ENCODE measurements around the gene C14orf180. TPM values are rescaled to one million over a fixed set of nuclear protein-coding genes. Genes with fewer than 3 reads are reported as not detected.
A peak's percentile ranks its signal among the peaks of the same experiment; 100 is the strongest.

Gene C14orf180
- total and polyA plus RNA-seq, 9 donors, result 0.12 to 0.40 (median 0.13) TPM; not detected in 2

GRCh38 chr14:104596927-104597351, 17.4 kb downstream of the C14orf180 start:
- Histone ChIP-seq H3K36me3 (no peaks in the 10 kb centered on the region), H3K27ac (no peak overlapping the region), H3K4me1 (ENCODE audit: insufficient read depth) (no peaks in the 10 kb centered on the region), H3K9me3 (no peaks in the 10 kb centered on the region), H3K4me3 (no peak overlapping the region), H3K27me3 (no peaks in the 10 kb centered on the region)
- no peak for TF ChIP-seq POLR2A (IDR thresholded peaks at IDR 0.05)
- no peak for TF ChIP-seq CTCF (IDR thresholded peaks at IDR 0.05)
- no peak for TF ChIP-seq EP300 (IDR thresholded peaks at IDR 0.05)
- peak in 2 of 5 donors; percentile 11 to 13 for DNase-seq
- intact Hi-C loops (cut with DNase I), result no loop called here
- WGBS, 3 donors, result 89 to 93% (median 90%) methylated on average over 21 of the region's 21 CpGs

- Histone ChIP-seq H3K4me1 (ENCODE audit: insufficient read depth) (no peaks in the 10 kb centered on the region), H3K27me3 (no peaks in the 10 kb centered on the region), H3K27ac (no peak overlapping the region), H3K9me3 (no peaks in the 10 kb centered on the region), H3K4me3 (no peak overlapping the region), H3K36me3 (no peaks in the 10 kb centered on the region)
- WGBS, 3 donors, result 89 to 95% (median 91%) methylated on average over 11 of the region's 11 CpGs
- DNase-seq, result no peak
- intact Hi-C loops (cut with DNase I), result no loop called here
- TF ChIP-seq CTCF (IDR thresholded peaks at IDR 0.05) (no peak), EP300 (IDR thresholded peaks at IDR 0.05) (no peak), POLR2A (IDR thresholded peaks at IDR 0.05) (no peak)
Measured at GRCh38 chr14:104597576-104597975, 18.0 kb downstream of the C14orf180 start.

GRCh38 chr14:104598039-104598909, 18.7 kb downstream of the C14orf180 start:
- WGBS, 3 donors, result 44 to 66% (median 63%) methylated on average over 28 of the region's 28 CpGs
- H3K27ac ChIP-seq, result no peak overlapping the region
- intact Hi-C loops (cut with DNase I), result no loop called here
- no peak for TF ChIP-seq POLR2A (IDR thresholded peaks at IDR 0.05)
- TF ChIP-seq EP300 (IDR thresholded peaks at IDR 0.05), result no peak
- no peak for TF ChIP-seq CTCF (IDR thresholded peaks at IDR 0.05)
- H3K36me3 ChIP-seq, result no peaks in the 10 kb centered on the region
- H3K9me3 ChIP-seq, result no peaks in the 10 kb centered on the region
- peak in 1 of 5 donors; percentile 9 for DNase-seq
- H3K27me3 ChIP-seq, result no peaks in the 10 kb centered on the region
- H3K4me1 ChIP-seq (ENCODE audit: insufficient read depth), result no peaks in the 10 kb centered on the region
- no peak overlapping the region for H3K4me3 ChIP-seq

GRCh38 chr14:104598910-104599273, 19.3 kb downstream of the C14orf180 start:
- DNase-seq, result no peak
- TF ChIP-seq EP300 (IDR thresholded peaks at IDR 0.05), result no peak
- TF ChIP-seq CTCF (IDR thresholded peaks at IDR 0.05), result no peak
- TF ChIP-seq POLR2A (IDR thresholded peaks at IDR 0.05), result no peak
- intact Hi-C loops (cut with DNase I), result no loop called here
- Histone ChIP-seq H3K27me3 (no peaks in the 10 kb centered on the region), H3K36me3 (no peaks in the 10 kb centered on the region), H3K4me3 (no peak overlapping the region), H3K27ac (no peak overlapping the region), H3K4me1 (ENCODE audit: insufficient read depth) (peaks cover under 1% of the 10 kb centered on the region), H3K9me3 (no peaks in the 10 kb centered on the region)
- WGBS, 3 donors, result 90 to 93% (median 90%) methylated on average over 12 of the region's 12 CpGs

Measured in ovary (tissue), 9 donors.